Epithelial cell of esophagus (primary cell): ENCODE results near the gene PNLIPRP2.

Source experiments
- DNase-seq: peaks from one replicate; pipeline ENCODE4 v3.0.0; 2010; ENCODE audit warnings: low read depth
- H3K4me3 ChIP-seq: 2 replicates; pipeline ENCODE4 v1.5.1; 2011; ENCODE audit warnings: mild to moderate bottlenecking, low read length, control low read depth
- CTCF ChIP-seq: IDR thresholded peaks from 2 replicates; pipeline ENCODE4 v1.5.1; 2011; ENCODE audit warnings: low read depth, mild to moderate bottlenecking, low read length, control low read depth, inconsistent platforms; ENCODE audit not compliant: insufficient read depth; ENCODE audit errors: missing control alignments

PNLIPRP2 gene

GRCh38 chr10:116634126-116634975 is 13.6 kb downstream of the PNLIPRP2 start:
- H3K4me3 ChIP-seq, result no peak overlapping the region
- DNase-seq, result peak; percentile 66
- TF ChIP-seq CTCF, result no peak

- H3K4me3 ChIP-seq, result no peak overlapping the region
- TF ChIP-seq CTCF, result no peak
- no peak for DNase-seq
Measured at GRCh38 chr10:116636385-116636784, 15.6 kb downstream of the PNLIPRP2 start.

GRCh38 chr10:116636976-116637375 is 16.2 kb downstream of the PNLIPRP2 start:
- TF ChIP-seq CTCF, result no peak
- no peak for DNase-seq
- H3K4me3 ChIP-seq, result no peak overlapping the region

GRCh38 chr10:116637830-116638229 is 17.1 kb downstream of the PNLIPRP2 start:
- DNase-seq, result no peak
- no peak for TF ChIP-seq CTCF
- no peak overlapping the region for H3K4me3 ChIP-seq

GRCh38 chr10:116646502-116646901 is 25.7 kb downstream of the PNLIPRP2 start:
- no peak overlapping the region for H3K4me3 ChIP-seq
- no peak for TF ChIP-seq CTCF
- DNase-seq, result no peak

- no peak for DNase-seq
- TF ChIP-seq CTCF, result no peak
- H3K4me3 ChIP-seq, result no peak overlapping the region
Measured at GRCh38 chr10:116648903-116649302, 28.1 kb downstream of the PNLIPRP2 start.

- no peak for TF ChIP-seq CTCF
- no peak for DNase-seq
- no peak overlapping the region for H3K4me3 ChIP-seq
Measured at GRCh38 chr10:116653885-116654284, 33.1 kb downstream of the PNLIPRP2 start.
